Smooth muscle cell (in vitro differentiated cells): ENCODE measurements around the gene KIAA1671. TPM values are rescaled to one million over a fixed set of nuclear protein-coding genes. Genes with fewer than 3 reads are reported as not detected.

Experiments
- DNase-seq: peaks from one replicate; lab custom pipeline; 2025; ENCODE audit not compliant: unreplicated experiment; lab: John Stamatoyannopoulos, UW
- H2AFZ ChIP-seq: fragments of 200-600 bp; sonication (generic); 2 replicates; pipeline ENCODE4 v1.6.0; 2016; ENCODE audit warnings: antibody characterized with exemption, low read depth, mild to moderate bottlenecking
- H3F3A ChIP-seq: fragments of 200-600 bp; sonication (generic); 2 replicates; pipeline ENCODE4 v1.6.0; 2017; ENCODE audit warnings: antibody characterized with exemption, low read depth
- H3K27ac ChIP-seq: fragments of 200-600 bp; sonication (generic); 2 replicates; pipeline ENCODE4 v1.5.1; 2016; ENCODE audit warnings: low read depth, mild to moderate bottlenecking
- H3K27me3 ChIP-seq: fragments of 200-600 bp; sonication (generic); 2 replicates; pipeline ENCODE4 v1.6.1; 2016; ENCODE audit warnings: low read depth, mild to moderate bottlenecking
- H3K36me3 ChIP-seq: fragments of 200-600 bp; sonication (generic); 2 replicates; pipeline ENCODE4 v1.5.1; 2016; ENCODE audit warnings: low read depth
- H3K4me1 ChIP-seq: fragments of 200-600 bp; sonication (generic); 2 replicates; pipeline ENCODE4 v1.5.1; 2016; ENCODE audit warnings: low read depth
- H3K4me2 ChIP-seq: fragments of 200-600 bp; sonication (generic); 2 replicates; pipeline ENCODE4 v1.6.0; 2016; ENCODE audit warnings: mild to moderate bottlenecking
- H3K4me3 ChIP-seq: fragments of 200-600 bp; sonication (generic); 2 replicates; pipeline ENCODE4 v1.5.1; 2016; ENCODE audit warnings: mild to moderate bottlenecking
- H3K79me2 ChIP-seq: fragments of 200-600 bp; sonication (generic); 2 replicates; pipeline ENCODE4 v1.6.0; 2016; ENCODE audit warnings: low read depth, mild to moderate bottlenecking
- H3K9ac ChIP-seq: fragments of 200-600 bp; sonication (generic); 2 replicates; pipeline ENCODE4 v1.6.0; 2016; ENCODE audit warnings: low read depth
- H3K9me3 ChIP-seq: fragments of 200-600 bp; sonication (generic); replicated peaks from 2 replicates; pipeline ENCODE4 v1.5.1; 2016; ENCODE audit warnings: low read depth
- H4K20me1 ChIP-seq: fragments of 200-600 bp; sonication (generic); 2 replicates; pipeline ENCODE4 v1.6.0; 2016; ENCODE audit warnings: low read depth
- CTCF ChIP-seq: fragments of 200-600 bp; sonication (generic); IDR thresholded peaks from 2 replicates; pipeline ENCODE4 v1.5.1; 2017; ENCODE audit warnings: borderline replicate concordance, mild to moderate bottlenecking, antibody characterized with exemption; ENCODE audit not compliant: insufficient read depth, poor library complexity, severe bottlenecking
- WGBS: methylation state at CpG from one replicate; pipeline ENCODE4 v1.1.7; 2016; ENCODE audit warnings: low lambda C conversion rate; 5-methylcytosine and 5-hydroxymethylcytosine counted together
- polyA plus RNA-seq: library from polyadenylated mRNA; unstranded; fragments of >200 nt; fragmentation: Nextera tagmentation; extraction: Ambion mirVana; gene quantifications from 2 replicates; pipeline ENCODE4 v1.2.1, GENCODE V29; 2016
- total RNA-seq: library from RNA; depleted of rRNA; stranded (reverse); fragments of >200 nt; gene quantifications from 2 replicates; pipeline ENCODE4 v1.2.3, GENCODE V29; 2014

The KIAA1671 gene
- total and polyA plus RNA-seq, 2 experiments from 2014 or later, result 1.7 to 7.6 TPM

- no peaks in the 10 kb centered on the region for H3K27me3 ChIP-seq
- no peaks in the 10 kb centered on the region for H3K79me2 ChIP-seq
- no peak overlapping the region for H3K4me2 ChIP-seq
- no peak overlapping the region for H3K9ac ChIP-seq
- no peaks in the 10 kb centered on the region for H3K36me3 ChIP-seq
- TF ChIP-seq CTCF, result peak; percentile 94
- H3K4me1 ChIP-seq, result no peaks in the 10 kb centered on the region
- H3K27ac ChIP-seq, result no peak overlapping the region
- H2AFZ ChIP-seq, result no peak overlapping the region
- 70% methylated on average over 9 of the region's 9 CpGs for WGBS
- no peaks in the 10 kb centered on the region for H3K9me3 ChIP-seq
- H3K4me3 ChIP-seq, result no peak overlapping the region
- DNase-seq, result no peak
- H4K20me1 ChIP-seq, result no peaks in the 10 kb centered on the region
- no peaks in the 10 kb centered on the region for H3F3A ChIP-seq
Measured at GRCh38 chr22:25048659-25049647, 96.4 kb downstream of the KIAA1671 start.

GRCh38 chr22:25049770-25050169 is 97.3 kb downstream of the KIAA1671 start:
- Histone ChIP-seq H3K36me3 (no peaks in the 10 kb centered on the region), H4K20me1 (no peaks in the 10 kb centered on the region), H3K27ac (no peak overlapping the region), H3K4me2 (no peak overlapping the region), H3F3A (no peaks in the 10 kb centered on the region), H3K4me1 (no peaks in the 10 kb centered on the region), H3K9me3 (no peaks in the 10 kb centered on the region), H3K27me3 (no peaks in the 10 kb centered on the region), H2AFZ (no peak overlapping the region), H3K4me3 (no peak overlapping the region), H3K79me2 (no peaks in the 10 kb centered on the region), H3K9ac (no peak overlapping the region)
- no peak for DNase-seq
- WGBS, result 92% methylated on average over 6 of the region's 6 CpGs
- TF ChIP-seq CTCF, result no peak

- DNase-seq, result no peak
- H2AFZ ChIP-seq, result no peak overlapping the region
- no peak overlapping the region for H3K4me2 ChIP-seq
- no peak overlapping the region for H3K4me3 ChIP-seq
- no peaks in the 10 kb centered on the region for H3K79me2 ChIP-seq
- H3K9ac ChIP-seq, result no peak overlapping the region
- no peaks in the 10 kb centered on the region for H4K20me1 ChIP-seq
- no peak overlapping the region for H3K27ac ChIP-seq
- no peaks in the 10 kb centered on the region for H3K4me1 ChIP-seq
- WGBS, result 96% methylated on average over 5 of the region's 5 CpGs
- H3K27me3 ChIP-seq, result no peaks in the 10 kb centered on the region
- TF ChIP-seq CTCF, result no peak
- H3K9me3 ChIP-seq, result no peaks in the 10 kb centered on the region
- no peaks in the 10 kb centered on the region for H3K36me3 ChIP-seq
- no peaks in the 10 kb centered on the region for H3F3A ChIP-seq
Measured at GRCh38 chr22:25050566-25050965, 98.0 kb downstream of the KIAA1671 start.
